Mucosa of rectum (tissue), 2 donors: Measurements from ENCODE around the gene IRX6.

Source experiments
- H3K27ac ChIP-seq, 2 donors: one replicate each; pipeline ENCODE4 v1.7.0; 2013; ENCODE audit warnings: inconsistent platforms in 2 of 2, low read depth in 2 of 2, low read length in 2 of 2
- H3K27me3 ChIP-seq, 2 donors: one replicate each; pipeline ENCODE4 v1.7.0; 2013; ENCODE audit warnings: low read length in 2 of 2; ENCODE audit not compliant: control insufficient read depth in 2 of 2, insufficient read depth in 2 of 2
- H3K36me3 ChIP-seq, 2 donors: one replicate each; pipeline ENCODE4 v1.7.0; 2013; ENCODE audit warnings: low read length in 2 of 2; ENCODE audit not compliant: control insufficient read depth in 2 of 2, insufficient read depth in 2 of 2
- H3K4me1 ChIP-seq, 2 donors: one replicate each; pipeline ENCODE4 v1.7.0; 2013; ENCODE audit warnings: low read length in 2 of 2, mild to moderate bottlenecking in 1 of 2; ENCODE audit not compliant: control insufficient read depth in 2 of 2, insufficient read depth in 2 of 2
- H3K4me3 ChIP-seq, 2 donors: one replicate each; pipeline ENCODE4 v1.7.0; 2013; ENCODE audit warnings: low read length in 2 of 2
- H3K9ac ChIP-seq, 2 donors: one replicate each; pipeline ENCODE4 v1.7.0; 2013; ENCODE audit warnings: low read length in 2 of 2, low read depth in 1 of 2, mild to moderate bottlenecking in 1 of 2
- H3K9me3 ChIP-seq, 2 donors: one replicate each; pipeline ENCODE4 v1.7.0; 2013; ENCODE audit warnings: low read length in 2 of 2; ENCODE audit not compliant: control insufficient read depth in 2 of 2
- donor health status: healthy.
- donor health status: Normal muscosa, but diverticular disease.

IRX6 gene

DNA sequence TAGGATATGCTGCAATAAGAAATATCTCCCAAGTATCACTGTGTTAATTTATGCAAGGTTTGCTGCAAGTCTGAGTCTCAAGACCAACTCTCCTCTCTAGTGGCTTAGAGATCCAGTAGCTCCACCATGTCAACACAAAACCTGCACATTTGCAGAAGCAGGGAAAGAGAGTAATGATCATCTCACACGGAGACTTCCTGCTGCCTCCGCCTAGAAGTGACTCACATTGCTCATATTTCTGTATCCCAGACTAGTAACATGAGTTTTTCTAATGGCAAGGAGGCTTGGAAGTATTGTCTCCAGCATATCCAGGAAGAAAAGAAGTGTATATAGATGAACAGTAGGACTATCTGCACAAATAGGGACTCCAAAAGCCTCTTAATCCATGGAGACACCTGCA, 15.0 kb upstream of the IRX6 start:
- no peaks in the 10 kb centered on the region for H3K9me3 ChIP-seq
- no peaks in the 10 kb centered on the region for H3K36me3 ChIP-seq
- H3K4me1 ChIP-seq: no peaks in the 10 kb centered on the region
- no peak overlapping the region for H3K27ac ChIP-seq
- no peak overlapping the region for H3K4me3 ChIP-seq
- H3K27me3 ChIP-seq: peaks cover 0 to 2% of the 10 kb centered on the region in 2 donors
- H3K9ac ChIP-seq: no peak overlapping the region

DNA sequence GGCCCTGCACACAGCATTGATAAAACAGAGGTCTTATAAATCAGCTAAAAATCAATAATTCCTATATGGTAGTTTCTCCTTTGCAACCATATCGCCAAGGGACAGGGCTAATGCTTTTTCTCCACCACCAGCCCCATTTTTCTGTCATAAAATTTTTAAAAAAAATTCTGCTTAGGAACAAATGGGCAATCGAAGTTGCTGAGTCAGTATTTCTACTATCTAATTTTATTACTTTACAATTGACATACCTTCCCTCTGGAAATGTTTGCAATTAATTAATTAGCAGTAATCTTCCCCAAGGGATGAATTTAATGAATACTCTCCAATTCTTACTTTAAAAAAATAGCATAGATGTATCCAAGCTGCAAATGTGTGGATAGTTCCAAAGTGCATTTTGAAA, 1.7 kb upstream of the IRX6 start:
- no peaks in the 10 kb centered on the region for H3K9me3 ChIP-seq
- no peak overlapping the region for H3K9ac ChIP-seq
- no peak overlapping the region for H3K27ac ChIP-seq
- no peak overlapping the region for H3K4me3 ChIP-seq
- H3K4me1 ChIP-seq: no peaks in the 10 kb centered on the region
- no peaks in the 10 kb centered on the region for H3K36me3 ChIP-seq
- H3K27me3 ChIP-seq: peaks cover 7 to 10% of the 10 kb centered on the region in 2 donors

DNA sequence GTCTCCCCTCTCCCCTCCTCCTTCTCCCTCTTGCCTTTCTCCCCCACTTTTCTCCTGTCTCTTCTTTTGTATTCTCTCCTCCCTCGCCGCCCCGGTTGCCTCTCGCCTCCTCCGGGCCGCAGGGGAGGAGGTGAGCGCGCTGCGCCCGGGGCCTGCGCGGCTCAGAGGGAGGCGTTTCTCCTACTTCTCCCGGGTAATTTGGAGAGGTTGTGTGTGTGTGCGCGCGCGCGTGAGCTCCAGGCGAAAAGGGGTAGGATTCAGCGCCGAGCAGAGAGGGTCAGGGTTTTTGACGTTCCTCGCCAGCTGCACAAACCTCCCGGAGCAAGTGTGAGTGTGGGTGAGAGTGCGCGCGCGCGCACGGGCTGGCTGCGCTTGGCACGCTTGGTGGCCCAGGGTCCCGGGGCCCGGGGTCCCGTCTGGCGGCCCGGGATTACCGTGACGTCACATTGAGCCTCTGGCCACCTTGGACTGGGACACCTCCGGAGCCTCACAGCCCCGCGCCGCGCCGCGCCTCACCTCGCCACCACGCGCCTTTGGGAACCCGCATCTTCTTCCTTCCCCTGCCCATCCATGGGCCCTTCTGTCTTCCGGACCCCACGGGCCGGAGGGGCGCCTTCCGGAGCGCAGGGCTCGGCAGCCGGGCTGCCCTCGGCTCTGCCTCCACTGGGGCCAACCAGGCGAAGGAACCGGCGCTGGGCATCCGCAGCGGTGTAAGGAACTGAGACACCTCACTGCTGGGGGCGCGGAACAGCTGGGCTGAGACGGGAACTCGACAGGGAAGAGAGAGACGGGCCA, 479 bp downstream of the IRX6 start:
- Histone ChIP-seq H3K36me3 (no peaks in the 10 kb centered on the region), H3K4me1 (no peaks in the 10 kb centered on the region), H3K27me3 (peaks cover 16 to 18% of the 10 kb centered on the region in 2 donors), H3K27ac (no peak overlapping the region), H3K4me3 (no peak overlapping the region), H3K9me3 (no peaks in the 10 kb centered on the region), H3K9ac (no peak overlapping the region)

DNA sequence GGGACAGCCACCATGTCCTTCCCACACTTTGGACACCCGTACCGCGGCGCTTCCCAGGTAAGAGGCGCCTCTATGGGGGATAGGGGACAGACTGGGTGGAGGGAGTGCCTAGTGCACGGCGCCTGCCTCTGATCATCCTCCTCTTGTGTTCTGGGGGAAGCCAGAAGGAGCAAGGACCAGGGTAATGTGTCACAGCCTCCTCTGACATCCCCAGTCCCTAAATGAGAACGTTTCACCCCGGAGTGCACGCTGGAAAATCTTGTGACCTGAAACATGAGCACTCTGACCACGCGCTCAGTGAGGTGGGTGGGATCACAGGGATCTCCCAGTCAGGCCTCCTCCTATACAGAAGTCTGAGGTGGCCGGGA, 1.1 kb downstream of the IRX6 start:
- H3K36me3 ChIP-seq: no peaks in the 10 kb centered on the region
- H3K27me3 ChIP-seq: peaks cover 22 to 24% of the 10 kb centered on the region in 2 donors
- H3K4me1 ChIP-seq: no peaks in the 10 kb centered on the region
- H3K27ac ChIP-seq: no peak overlapping the region
- no peak overlapping the region for H3K4me3 ChIP-seq
- no peak overlapping the region for H3K9ac ChIP-seq
- no peaks in the 10 kb centered on the region for H3K9me3 ChIP-seq

DNA sequence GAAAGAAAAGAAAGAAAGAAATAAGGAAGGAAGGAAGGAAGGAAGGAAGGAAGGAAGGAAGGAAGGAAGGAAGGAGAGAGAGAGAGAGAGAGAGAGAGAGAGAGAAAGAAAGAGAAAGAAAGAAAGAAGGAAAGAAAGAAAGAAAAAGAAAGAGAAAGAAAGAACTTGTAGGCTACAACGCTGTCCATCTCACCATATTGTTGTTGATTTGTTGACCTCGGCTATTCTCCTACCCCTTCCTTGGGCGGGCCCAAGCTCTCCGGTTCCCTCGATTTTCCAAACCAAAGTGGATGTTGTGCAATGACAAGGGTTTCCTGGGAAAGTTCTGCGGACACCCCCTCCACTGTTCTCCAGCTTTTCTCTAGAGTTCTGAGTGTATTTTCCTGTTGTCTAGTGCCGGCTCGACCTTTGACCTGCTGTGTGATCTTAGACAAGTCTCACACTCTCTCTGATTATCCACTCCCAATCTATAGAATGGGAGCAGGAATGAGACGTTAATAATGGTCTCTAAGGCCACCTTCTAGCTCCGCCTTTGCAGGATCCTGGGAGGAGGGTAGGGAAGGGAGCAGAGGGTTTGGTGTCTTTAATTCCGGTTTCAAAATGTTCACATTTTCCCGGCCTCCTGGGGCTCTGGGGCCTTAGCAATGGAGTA, 1.6 kb downstream of the IRX6 start:
- Histone ChIP-seq H3K9ac (no peak overlapping the region), H3K27me3 (peaks cover 26 to 29% of the 10 kb centered on the region in 2 donors), H3K36me3 (no peaks in the 10 kb centered on the region), H3K4me1 (no peaks in the 10 kb centered on the region), H3K4me3 (no peak overlapping the region), H3K27ac (no peak overlapping the region), H3K9me3 (no peaks in the 10 kb centered on the region)

DNA sequence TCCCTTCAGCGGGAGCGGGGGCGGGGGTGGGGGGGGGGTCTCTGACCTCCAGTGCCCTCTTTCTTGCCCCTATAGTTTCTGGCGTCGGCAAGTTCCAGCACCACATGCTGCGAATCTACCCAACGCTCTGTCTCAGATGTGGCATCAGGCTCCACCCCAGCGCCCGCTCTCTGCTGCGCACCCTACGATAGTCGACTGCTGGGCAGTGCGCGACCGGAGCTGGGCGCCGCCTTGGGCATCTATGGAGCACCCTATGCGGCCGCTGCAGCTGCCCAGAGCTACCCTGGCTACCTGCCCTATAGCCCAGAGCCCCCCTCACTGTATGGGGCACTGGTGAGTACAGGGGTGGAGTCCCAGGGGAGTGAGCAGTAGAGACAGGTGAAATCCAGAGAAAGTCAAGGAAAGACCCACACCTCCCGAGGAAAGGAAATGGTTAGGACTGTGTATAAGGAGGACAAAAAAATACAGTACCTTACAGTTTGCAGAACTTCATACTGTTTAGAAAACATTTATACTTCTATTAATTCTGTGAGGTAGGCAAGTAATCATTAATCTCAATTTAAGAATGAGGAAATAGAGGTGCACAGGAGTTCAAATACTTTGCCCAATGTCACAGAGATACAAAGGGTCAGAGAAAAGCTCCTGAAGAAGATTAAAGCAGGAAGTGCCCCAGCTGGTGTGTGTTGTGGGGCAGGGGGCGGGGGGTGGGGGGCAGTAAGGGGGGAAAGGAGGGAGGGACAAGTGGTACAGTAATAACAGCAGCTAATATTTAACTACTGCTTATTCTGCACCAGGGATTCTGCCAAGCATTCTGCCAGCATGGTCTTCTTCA, 2.5 kb downstream of the IRX6 start:
- H3K27me3 ChIP-seq: peaks cover 32 to 33% of the 10 kb centered on the region in 2 donors
- H3K4me3 ChIP-seq: no peak overlapping the region
- H3K9ac ChIP-seq: no peak overlapping the region
- no peaks in the 10 kb centered on the region for H3K36me3 ChIP-seq
- H3K9me3 ChIP-seq: no peaks in the 10 kb centered on the region
- no peak overlapping the region for H3K27ac ChIP-seq
- no peaks in the 10 kb centered on the region for H3K4me1 ChIP-seq

DNA sequence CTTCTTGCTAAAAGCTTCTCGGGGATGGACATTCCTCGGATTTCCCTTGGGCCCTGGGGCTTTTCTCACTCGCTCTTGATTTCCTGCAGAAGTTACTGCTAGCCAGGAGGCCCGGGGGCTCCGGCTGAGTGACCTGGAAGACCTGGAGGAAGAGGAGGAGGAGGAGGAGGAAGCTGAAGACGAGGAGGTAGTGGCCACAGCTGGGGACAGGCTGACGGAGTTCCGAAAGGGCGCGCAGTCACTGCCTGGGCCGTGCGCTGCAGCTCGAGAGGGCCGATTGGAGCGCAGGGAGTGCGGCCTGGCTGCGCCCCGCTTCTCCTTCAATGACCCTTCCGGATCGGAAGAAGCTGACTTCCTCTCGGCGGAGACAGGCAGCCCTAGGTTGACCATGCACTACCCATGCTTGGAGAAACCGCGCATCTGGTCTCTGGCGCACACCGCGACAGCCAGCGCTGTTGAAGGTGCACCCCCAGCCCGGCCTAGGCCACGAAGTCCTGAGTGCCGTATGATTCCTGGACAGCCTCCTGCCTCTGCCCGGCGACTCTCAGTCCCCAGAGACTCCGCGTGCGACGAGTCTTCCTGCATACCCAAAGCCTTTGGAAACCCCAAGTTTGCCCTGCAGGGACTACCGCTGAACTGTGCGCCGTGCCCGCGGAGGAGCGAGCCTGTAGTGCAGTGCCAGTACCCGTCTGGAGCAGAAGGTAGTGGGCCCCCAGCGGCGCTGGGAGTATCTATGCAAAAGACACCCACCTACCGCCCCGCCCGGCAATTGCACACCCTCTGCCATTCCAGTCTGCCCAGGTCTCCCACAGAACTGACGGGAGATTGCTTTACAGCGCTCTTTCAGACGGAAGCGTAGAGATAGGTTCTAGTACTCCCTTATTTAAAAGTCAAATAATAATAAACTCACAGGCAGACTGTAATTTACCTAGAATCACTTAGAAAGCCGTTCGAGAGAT, 4.9 kb downstream of the IRX6 start:
- no peaks in the 10 kb centered on the region for H3K4me1 ChIP-seq
- no peaks in the 10 kb centered on the region for H3K36me3 ChIP-seq
- no peaks in the 10 kb centered on the region for H3K9me3 ChIP-seq
- H3K27ac ChIP-seq: no peak overlapping the region
- no peak overlapping the region for H3K4me3 ChIP-seq
- H3K9ac ChIP-seq: no peak overlapping the region
- peaks cover 38 to 39% of the 10 kb centered on the region in 2 donors for H3K27me3 ChIP-seq

DNA sequence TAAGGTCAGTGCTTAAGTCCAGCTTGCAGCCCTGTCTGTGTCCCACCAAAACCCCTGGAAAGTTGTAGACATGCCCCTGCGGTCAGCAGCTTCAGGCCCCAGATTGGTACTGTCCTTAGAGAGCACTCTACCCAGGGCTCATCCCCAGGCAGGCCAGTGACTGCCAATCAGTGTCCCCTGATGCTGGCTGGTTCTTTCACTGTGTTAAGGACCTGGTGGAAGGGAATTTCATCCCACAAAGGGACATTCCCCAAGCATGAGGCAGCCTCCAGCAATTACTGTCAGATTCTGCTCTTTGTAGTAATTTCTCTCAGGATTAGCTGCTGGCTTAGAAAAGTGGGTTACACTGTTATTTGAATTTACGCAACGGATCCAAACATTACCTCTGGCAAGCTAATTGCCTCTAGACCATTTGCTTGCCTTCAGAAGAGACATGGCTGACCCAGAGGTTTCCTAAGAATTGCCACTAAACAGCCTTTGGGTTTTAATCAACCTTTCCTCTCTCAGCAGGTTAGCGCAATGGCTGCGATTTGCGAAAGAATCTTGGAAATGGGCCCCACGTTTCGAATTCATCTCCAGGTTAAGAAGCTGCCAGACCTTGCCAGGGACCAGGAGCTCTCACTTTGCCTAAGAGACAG, 5.9 kb downstream of the IRX6 start:
- Histone ChIP-seq H3K36me3 (no peaks in the 10 kb centered on the region), H3K9me3 (no peaks in the 10 kb centered on the region), H3K27ac (no peak overlapping the region), H3K9ac (no peak overlapping the region), H3K4me1 (no peaks in the 10 kb centered on the region), H3K4me3 (no peak overlapping the region), H3K27me3 (peaks cover 38 to 39% of the 10 kb centered on the region in 2 donors)
